ENCODE measurements around the gene KATNB1. TPM values are rescaled to one million over a fixed set of nuclear protein-coding genes. Genes with fewer than 3 reads are reported as not detected.

Gene KATNB1
- total RNA-seq, 3 donors from 2014 or later (not counting 1 experiment from before 2014, with no cell fraction given): 23.6 to 34.3 (median 29.7) TPM

DNA sequence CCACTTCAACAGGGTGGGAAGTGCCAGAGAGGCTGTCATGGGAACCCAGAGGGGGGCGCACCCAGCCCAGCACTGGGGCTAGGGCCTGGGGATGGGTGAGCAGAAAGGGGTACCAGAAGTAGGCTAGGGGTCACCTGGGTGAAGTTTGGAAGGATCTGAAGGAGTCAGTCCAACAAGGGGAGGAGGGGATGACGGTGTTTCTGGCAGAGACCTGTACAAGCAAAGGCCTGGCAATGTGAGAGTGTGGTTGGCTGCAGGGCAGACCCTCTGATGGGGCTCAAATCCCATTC is 13.4 kb upstream of the KATNB1 start:
- Histone ChIP-seq H3K4me1 (ENCODE audit: control insufficient read depth, insufficient read depth, low read length) (no peaks in the 10 kb centered on the region), H3K9me3 (ENCODE audit: control insufficient read depth, insufficient read depth, low read length) (no peaks in the 10 kb centered on the region), H3K27ac (ENCODE audit: low read length) (no peak overlapping the region), H3K4me3 (ENCODE audit: low read length) (no peak overlapping the region), H3K27me3 (ENCODE audit: control insufficient read depth, insufficient read depth, low read length) (no peaks in the 10 kb centered on the region), H3K36me3 (ENCODE audit: control insufficient read depth, insufficient read depth, low read length) (no peaks in the 10 kb centered on the region)
- WGBS (ENCODE audit: insufficient coverage): 97% methylated on average over 2 of the region's 2 CpGs
- no peak for DNase-seq
- Mint-ChIP-seq H3K27me3 (ENCODE audit: low read depth in 2 of 2) (no peaks in the 10 kb centered on the region), H3K4me3 (no peak overlapping the region), H3K36me3 (no peaks in the 10 kb centered on the region), H3K27ac (peak overlapping the region in 1 of 2 donors; percentile 66), H3K9me3 (no peaks in the 10 kb centered on the region), H3K4me1 (peaks cover 0 to 18% of the 10 kb centered on the region in 2 donors)
- TF ChIP-seq, protein P1, sequence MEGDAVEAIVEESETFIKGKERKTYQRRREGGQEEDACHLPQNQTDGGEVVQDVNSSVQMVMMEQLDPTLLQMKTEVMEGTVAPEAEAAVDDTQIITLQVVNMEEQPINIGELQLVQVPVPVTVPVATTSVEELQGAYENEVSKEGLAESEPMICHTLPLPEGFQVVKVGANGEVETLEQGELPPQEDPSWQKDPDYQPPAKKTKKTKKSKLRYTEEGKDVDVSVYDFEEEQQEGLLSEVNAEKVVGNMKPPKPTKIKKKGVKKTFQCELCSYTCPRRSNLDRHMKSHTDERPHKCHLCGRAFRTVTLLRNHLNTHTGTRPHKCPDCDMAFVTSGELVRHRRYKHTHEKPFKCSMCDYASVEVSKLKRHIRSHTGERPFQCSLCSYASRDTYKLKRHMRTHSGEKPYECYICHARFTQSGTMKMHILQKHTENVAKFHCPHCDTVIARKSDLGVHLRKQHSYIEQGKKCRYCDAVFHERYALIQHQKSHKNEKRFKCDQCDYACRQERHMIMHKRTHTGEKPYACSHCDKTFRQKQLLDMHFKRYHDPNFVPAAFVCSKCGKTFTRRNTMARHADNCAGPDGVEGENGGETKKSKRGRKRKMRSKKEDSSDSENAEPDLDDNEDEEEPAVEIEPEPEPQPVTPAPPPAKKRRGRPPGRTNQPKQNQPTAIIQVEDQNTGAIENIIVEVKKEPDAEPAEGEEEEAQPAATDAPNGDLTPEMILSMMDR (IDR thresholded peaks at IDR 0.05): no peak
- no peak for ATAC-seq
- intact Hi-C loops (cut with micrococcal nuclease): no loop called here

DNA sequence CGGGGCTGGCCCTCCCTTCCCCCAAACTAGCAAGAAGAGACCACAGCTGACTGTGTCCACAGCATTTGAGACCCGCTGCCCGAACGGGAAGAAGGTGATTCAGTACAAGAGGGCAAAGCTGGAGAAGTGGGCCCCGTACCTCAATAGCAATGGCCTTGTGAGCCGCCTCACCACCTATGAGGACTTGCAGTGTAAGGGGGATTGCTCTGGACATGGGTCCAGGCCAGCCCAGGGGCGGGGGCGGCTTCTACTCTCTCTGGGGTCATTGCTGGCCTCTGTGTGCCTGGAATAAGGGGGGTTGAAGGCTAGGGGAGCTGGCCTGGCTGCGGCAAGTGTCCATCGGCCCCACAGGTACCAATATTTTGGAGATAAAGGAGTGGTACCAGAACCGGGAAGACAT is 12.9 kb upstream of the KATNB1 start:
- Mint-ChIP-seq H3K4me1 (peaks cover 0 to 18% of the 10 kb centered on the region in 2 donors), H3K9me3 (no peaks in the 10 kb centered on the region), H3K36me3 (no peaks in the 10 kb centered on the region), H3K27me3 (ENCODE audit: low read depth in 2 of 2) (no peaks in the 10 kb centered on the region), H3K27ac (no peak overlapping the region), H3K4me3 (no peak overlapping the region)
- DNase-seq (no peak), ATAC-seq (no peak)
- no peaks in the 10 kb centered on the region for H3K36me3 ChIP-seq (ENCODE audit: control insufficient read depth, insufficient read depth, low read length)
- intact Hi-C loops (cut with micrococcal nuclease): no loop called here
- no peak overlapping the region for H3K27ac ChIP-seq (ENCODE audit: low read length)
- no peaks in the 10 kb centered on the region for H3K4me1 ChIP-seq (ENCODE audit: control insufficient read depth, insufficient read depth, low read length)
- TF ChIP-seq, protein P1 (IDR thresholded peaks at IDR 0.05): no peak
- no peak overlapping the region for H3K4me3 ChIP-seq (ENCODE audit: low read length)
- no peaks in the 10 kb centered on the region for H3K9me3 ChIP-seq (ENCODE audit: control insufficient read depth, insufficient read depth, low read length)
- no peaks in the 10 kb centered on the region for H3K27me3 ChIP-seq (ENCODE audit: control insufficient read depth, insufficient read depth, low read length)
- 82% methylated on average over 11 of the region's 11 CpGs for WGBS (ENCODE audit: insufficient coverage)

DNA sequence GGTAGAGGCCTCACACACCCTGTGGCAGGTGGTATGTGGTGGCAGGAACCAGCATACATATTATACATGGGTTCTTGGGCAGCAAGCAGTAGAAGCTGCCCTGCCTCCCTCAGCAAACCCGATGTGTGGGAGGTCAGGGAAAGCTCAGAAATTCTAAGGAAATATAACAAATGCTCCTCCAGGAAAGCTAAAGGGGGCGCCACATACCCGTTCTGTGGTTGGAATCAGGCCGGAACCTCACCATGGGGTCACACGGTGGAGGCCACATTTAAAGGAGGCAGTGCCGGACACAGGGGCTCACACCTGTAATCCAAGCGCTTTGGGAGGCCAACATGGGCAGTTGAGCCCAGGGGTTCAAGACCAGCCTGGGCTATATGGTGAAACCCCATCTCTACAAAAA is 12.4 kb upstream of the KATNB1 start:
- Histone ChIP-seq H3K4me1 (ENCODE audit: control insufficient read depth, insufficient read depth, low read length) (no peaks in the 10 kb centered on the region), H3K27me3 (ENCODE audit: control insufficient read depth, insufficient read depth, low read length) (no peaks in the 10 kb centered on the region), H3K36me3 (ENCODE audit: control insufficient read depth, insufficient read depth, low read length) (no peaks in the 10 kb centered on the region), H3K4me3 (ENCODE audit: low read length) (no peak overlapping the region), H3K27ac (ENCODE audit: low read length) (no peak overlapping the region), H3K9me3 (ENCODE audit: control insufficient read depth, insufficient read depth, low read length) (no peaks in the 10 kb centered on the region)
- TF ChIP-seq, protein P1 (IDR thresholded peaks at IDR 0.05): no peak
- intact Hi-C loops (cut with micrococcal nuclease): no loop called here
- no peaks in the 10 kb centered on the region for H3K36me3 Mint-ChIP-seq
- H3K27me3 Mint-ChIP-seq (ENCODE audit: low read depth in 2 of 2): no peaks in the 10 kb centered on the region
- peaks cover 0 to 18% of the 10 kb centered on the region in 2 donors for H3K4me1 Mint-ChIP-seq
- whole genome bisulfite sequencing (ENCODE audit: insufficient coverage): 88% methylated on average over 7 of the region's 7 CpGs
- H3K4me3 Mint-ChIP-seq: no peak overlapping the region
- ATAC-seq (no peak), DNase-seq (no peak)
- H3K27ac Mint-ChIP-seq: no peak overlapping the region
- no peaks in the 10 kb centered on the region for H3K9me3 Mint-ChIP-seq

DNA sequence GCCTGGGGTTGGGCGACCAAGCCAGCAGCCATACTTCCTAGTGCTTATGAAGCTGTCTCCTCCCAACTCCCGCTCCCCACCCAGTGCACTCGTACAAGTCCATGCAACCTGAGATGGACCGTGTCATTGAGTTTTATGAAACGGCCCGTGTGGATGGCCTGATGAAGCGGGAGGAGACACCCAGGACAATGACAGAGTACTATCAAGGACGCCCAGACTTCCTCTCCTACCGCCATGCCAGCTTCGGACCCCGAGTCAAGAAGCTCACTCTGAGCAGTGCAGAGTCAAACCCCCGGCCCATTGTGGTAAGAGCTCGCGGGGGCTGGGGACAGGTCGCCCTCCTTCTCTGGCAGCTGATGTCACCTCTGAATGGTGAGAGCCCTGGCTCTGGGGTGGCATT is 11.0 kb upstream of the KATNB1 start:
- 84% methylated on average over 15 of the region's 15 CpGs for WGBS (ENCODE audit: insufficient coverage)
- no peaks in the 10 kb centered on the region for H3K36me3 ChIP-seq (ENCODE audit: control insufficient read depth, insufficient read depth, low read length)
- no peak overlapping the region for H3K4me3 ChIP-seq (ENCODE audit: low read length)
- Mint-ChIP-seq H3K9me3 (peaks cover 0 to 2% of the 10 kb centered on the region in 2 donors), H3K27me3 (ENCODE audit: low read depth in 2 of 2) (no peaks in the 10 kb centered on the region), H3K4me3 (no peak overlapping the region), H3K4me1 (peaks cover 0 to 18% of the 10 kb centered on the region in 2 donors), H3K36me3 (no peaks in the 10 kb centered on the region), H3K27ac (peak overlapping the region in 1 of 2 donors; percentile 65)
- intact Hi-C loops (cut with micrococcal nuclease): no loop called here
- no peaks in the 10 kb centered on the region for H3K4me1 ChIP-seq (ENCODE audit: control insufficient read depth, insufficient read depth, low read length)
- DNase-seq (no peak), ATAC-seq (no peak)
- TF ChIP-seq, protein P1 (IDR thresholded peaks at IDR 0.05): no peak
- no peaks in the 10 kb centered on the region for H3K27me3 ChIP-seq (ENCODE audit: control insufficient read depth, insufficient read depth, low read length)
- H3K27ac ChIP-seq (ENCODE audit: low read length): no peak overlapping the region
- no peaks in the 10 kb centered on the region for H3K9me3 ChIP-seq (ENCODE audit: control insufficient read depth, insufficient read depth, low read length)
